ENCODE results near the gene CD300E. TPM values are rescaled to one million over a fixed set of nuclear protein-coding genes. Genes with fewer than 3 reads are reported as not detected.

Gene CD300E
- total RNA-seq, 2 experiments from 2014 or later, result 0.93 to 0.98 TPM

DNA sequence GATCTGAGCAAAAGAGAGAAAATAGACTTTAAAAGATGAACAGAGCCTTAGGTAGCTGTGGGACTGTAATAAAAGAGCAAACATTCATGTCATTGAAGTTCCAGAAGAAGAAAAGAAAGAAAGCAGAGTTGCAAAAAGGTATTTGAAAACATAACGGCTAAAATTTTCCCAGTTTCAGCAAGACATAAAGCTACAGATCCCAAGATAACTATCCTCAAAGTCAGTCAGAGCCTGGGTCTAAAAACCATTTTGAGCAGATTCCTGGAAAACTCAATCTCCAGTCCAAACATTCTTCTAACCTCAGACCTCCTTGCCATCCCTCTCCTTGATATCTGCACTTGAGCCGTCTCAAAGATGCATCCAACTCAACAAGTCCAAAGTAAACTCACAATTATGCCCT, 20.9 kb upstream of the CD300E start:
- intact Hi-C loops (cut with DNase I, micrococcal nuclease), result loop anchor here in 1 of 2 experiments (10.0 kb wide), 1 partner anchor 270 kb away; no protein-coding TSS in a partner anchor
- H3K4me3 Mint-ChIP-seq, result no peak overlapping the region
- H3K4me3 ChIP-seq (ENCODE audit: low read length), result no peak overlapping the region
- H3K27ac ChIP-seq (ENCODE audit: low read depth in 1 of 2, low read length in 2 of 2), result no peak overlapping the region
- H3K27ac Mint-ChIP-seq, result no peak overlapping the region
- peaks cover 53% of the 10 kb centered on the region for H3K27me3 Mint-ChIP-seq
- ChIA-PET POLR2A (no interaction called here), CTCF (no interaction called here)
- peaks cover 8% of the 10 kb centered on the region for H3K4me1 Mint-ChIP-seq (ENCODE audit: low read depth)
- peaks cover 16 to 17% of the 10 kb centered on the region in 2 experiments for H3K27me3 ChIP-seq (ENCODE audit: control insufficient read depth in 1 of 2, insufficient read depth in 2 of 2, low read length in 2 of 2)
- peaks cover 0 to 3% of the 10 kb centered on the region in 2 experiments for H3K9me3 ChIP-seq (ENCODE audit: control insufficient read depth in 1 of 2, insufficient read depth in 1 of 2, low read length in 2 of 2)
- H3K36me3 Mint-ChIP-seq (ENCODE audit: low read depth), result no peaks in the 10 kb centered on the region
- DNase-seq (no peak), ATAC-seq (ENCODE audit: poor library complexity) (no peak)
- no peaks in the 10 kb centered on the region for H3K9me3 Mint-ChIP-seq
- peaks cover 16% of the 10 kb centered on the region for H3K4me1 ChIP-seq (ENCODE audit: insufficient read depth, low read length)
- H3K36me3 ChIP-seq (ENCODE audit: insufficient read depth, low read length), result no peaks in the 10 kb centered on the region
- TF ChIP-seq, protein P1, sequence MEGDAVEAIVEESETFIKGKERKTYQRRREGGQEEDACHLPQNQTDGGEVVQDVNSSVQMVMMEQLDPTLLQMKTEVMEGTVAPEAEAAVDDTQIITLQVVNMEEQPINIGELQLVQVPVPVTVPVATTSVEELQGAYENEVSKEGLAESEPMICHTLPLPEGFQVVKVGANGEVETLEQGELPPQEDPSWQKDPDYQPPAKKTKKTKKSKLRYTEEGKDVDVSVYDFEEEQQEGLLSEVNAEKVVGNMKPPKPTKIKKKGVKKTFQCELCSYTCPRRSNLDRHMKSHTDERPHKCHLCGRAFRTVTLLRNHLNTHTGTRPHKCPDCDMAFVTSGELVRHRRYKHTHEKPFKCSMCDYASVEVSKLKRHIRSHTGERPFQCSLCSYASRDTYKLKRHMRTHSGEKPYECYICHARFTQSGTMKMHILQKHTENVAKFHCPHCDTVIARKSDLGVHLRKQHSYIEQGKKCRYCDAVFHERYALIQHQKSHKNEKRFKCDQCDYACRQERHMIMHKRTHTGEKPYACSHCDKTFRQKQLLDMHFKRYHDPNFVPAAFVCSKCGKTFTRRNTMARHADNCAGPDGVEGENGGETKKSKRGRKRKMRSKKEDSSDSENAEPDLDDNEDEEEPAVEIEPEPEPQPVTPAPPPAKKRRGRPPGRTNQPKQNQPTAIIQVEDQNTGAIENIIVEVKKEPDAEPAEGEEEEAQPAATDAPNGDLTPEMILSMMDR (IDR thresholded peaks at IDR 0.05), result no peak

DNA sequence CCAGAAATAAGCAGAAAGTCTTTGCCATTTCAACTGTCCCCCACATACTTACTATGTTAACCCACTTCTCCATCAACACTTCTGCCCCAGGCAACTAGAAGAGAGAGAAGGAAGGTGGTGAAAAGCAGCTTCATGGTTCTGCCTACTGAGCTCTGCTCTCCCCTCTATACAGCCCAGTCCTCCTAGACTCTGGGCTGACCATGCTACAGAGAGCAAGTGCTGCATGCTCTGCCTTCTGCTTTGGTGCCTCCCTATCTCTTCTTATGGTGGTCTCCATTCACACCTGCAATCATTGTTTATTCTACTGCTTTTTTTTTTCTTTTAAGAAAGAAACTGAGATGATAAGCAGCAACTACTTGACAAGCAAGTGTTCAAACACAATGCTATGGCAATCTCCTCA, 20.3 kb upstream of the CD300E start:
- Histone ChIP-seq H3K9me3 (ENCODE audit: control insufficient read depth in 1 of 2, insufficient read depth in 1 of 2, low read length in 2 of 2) (peaks cover 0 to 3% of the 10 kb centered on the region in 2 experiments), H3K27ac (ENCODE audit: low read depth in 1 of 2, low read length in 2 of 2) (no peak overlapping the region), H3K4me1 (ENCODE audit: insufficient read depth, low read length) (peaks cover 21% of the 10 kb centered on the region), H3K4me3 (ENCODE audit: low read length) (no peak overlapping the region), H3K27me3 (ENCODE audit: control insufficient read depth in 1 of 2, insufficient read depth in 2 of 2, low read length in 2 of 2) (peaks cover 12 to 19% of the 10 kb centered on the region in 2 experiments), H3K36me3 (ENCODE audit: insufficient read depth, low read length) (no peaks in the 10 kb centered on the region)
- Mint-ChIP-seq H3K36me3 (ENCODE audit: low read depth) (no peaks in the 10 kb centered on the region), H3K27me3 (peaks cover 52% of the 10 kb centered on the region), H3K27ac (no peak overlapping the region), H3K4me1 (ENCODE audit: low read depth) (peaks cover 10% of the 10 kb centered on the region), H3K4me3 (no peak overlapping the region), H3K9me3 (no peaks in the 10 kb centered on the region)
- POLR2A ChIA-PET, result no interaction called here
- no peak for DNase-seq
- TF ChIP-seq, protein P1 (IDR thresholded peaks at IDR 0.05), result no peak
- ATAC-seq (ENCODE audit: poor library complexity), result no peak
- CTCF ChIA-PET, result no interaction called here
- intact Hi-C loops (cut with DNase I, micrococcal nuclease), result loop anchor here in 1 of 2 experiments (10.0 kb wide), 1 partner anchor 269 kb away; no protein-coding TSS in a partner anchor

DNA sequence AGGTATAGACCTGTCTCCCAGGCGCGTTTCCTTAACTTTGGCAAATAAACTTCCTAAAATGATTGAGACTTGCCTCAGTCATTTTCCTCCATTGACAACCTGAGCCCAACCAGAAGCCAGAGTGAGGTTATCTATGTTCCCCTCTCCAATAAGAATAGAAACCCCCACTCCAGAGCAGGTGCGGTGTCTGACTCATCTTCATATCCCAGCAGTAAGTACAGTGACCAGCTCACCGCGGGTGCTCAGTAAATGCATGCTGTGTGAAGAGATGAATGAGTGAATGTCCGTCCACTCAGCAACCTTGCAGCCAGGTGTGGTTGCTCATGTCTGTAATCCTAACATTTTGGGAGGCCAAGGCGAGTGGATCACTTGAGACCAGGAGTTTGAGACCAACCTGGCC, 19.5 kb upstream of the CD300E start:
- ATAC-seq (ENCODE audit: poor library complexity), result no peak
- peaks cover 0 to 3% of the 10 kb centered on the region in 2 experiments for H3K9me3 ChIP-seq (ENCODE audit: control insufficient read depth in 1 of 2, insufficient read depth in 1 of 2, low read length in 2 of 2)
- H3K27me3 Mint-ChIP-seq, result peaks cover 51% of the 10 kb centered on the region
- peaks cover 21% of the 10 kb centered on the region for H3K4me1 ChIP-seq (ENCODE audit: insufficient read depth, low read length)
- H3K4me1 Mint-ChIP-seq (ENCODE audit: low read depth), result peaks cover 10% of the 10 kb centered on the region
- TF ChIP-seq, protein P1 (IDR thresholded peaks at IDR 0.05), result no peak
- CTCF ChIA-PET, result no interaction called here
- no peak overlapping the region for H3K4me3 Mint-ChIP-seq
- no peak overlapping the region for H3K27ac ChIP-seq (ENCODE audit: low read depth in 1 of 2, low read length in 2 of 2)
- no peaks in the 10 kb centered on the region for H3K36me3 ChIP-seq (ENCODE audit: insufficient read depth, low read length)
- H3K4me3 ChIP-seq (ENCODE audit: low read length), result no peak overlapping the region
- intact Hi-C loops (cut with DNase I, micrococcal nuclease), result loop anchor here in 1 of 2 experiments (10.0 kb wide), 1 partner anchor 268 kb away; no protein-coding TSS in a partner anchor
- H3K27me3 ChIP-seq (ENCODE audit: control insufficient read depth in 1 of 2, insufficient read depth in 2 of 2, low read length in 2 of 2), result peaks cover 4 to 19% of the 10 kb centered on the region in 2 experiments
- DNase-seq, result no peak
- H3K27ac Mint-ChIP-seq, result no peak overlapping the region
- H3K36me3 Mint-ChIP-seq (ENCODE audit: low read depth), result no peaks in the 10 kb centered on the region
- POLR2A ChIA-PET, result no interaction called here
- H3K9me3 Mint-ChIP-seq, result no peaks in the 10 kb centered on the region

Measured in CD4-positive, alpha-beta T cell (primary cell).